ENCODE data around the gene PALLD.

DNA sequence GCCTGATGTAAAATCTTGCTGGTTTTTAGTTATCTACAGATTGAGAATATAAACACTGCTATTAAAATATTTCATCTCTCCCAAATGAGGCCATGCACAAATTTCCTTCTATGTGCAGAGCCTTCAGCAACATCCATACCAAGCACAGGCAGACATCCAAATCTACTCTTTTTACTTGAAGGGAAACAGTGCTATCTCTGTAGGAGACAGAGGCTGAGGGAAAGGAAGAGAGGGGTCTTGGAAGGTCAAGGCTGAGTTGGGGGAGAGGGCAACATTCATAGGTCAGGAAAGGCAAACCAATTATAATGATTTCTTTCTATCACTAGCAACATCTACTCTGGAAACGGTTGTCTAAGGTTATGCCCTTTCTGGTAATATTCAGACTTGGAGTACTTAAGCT is 273.0 kb downstream of the PALLD start:
- TF ChIP-seq POLR2A (IDR thresholded peaks at IDR 0.05), result no peak
- TF ChIP-seq CTCF (IDR thresholded peaks at IDR 0.05), result no peak
- no peak for TF ChIP-seq POLR2AphosphoS5 (IDR thresholded peaks at IDR 0.05)

Data from sigmoid colon (tissue), 4 donors.